H1 (cell line): ENCODE results near the gene SMC6. TPM values are rescaled to one million over a fixed set of nuclear protein-coding genes. Genes with fewer than 3 reads are reported as not detected.
A peak's percentile ranks its signal among the peaks of the same experiment; 100 is the strongest.

ENCODE experiments used
- CTCF ChIA-PET: fragments of 300-600 bp; sonication (Branson Sonifier 250); formaldehyde crosslinking; loops from one replicate; lab custom pipeline; 2021; ENCODE audit not compliant: partially characterized antibody; lab: Charles Lee
- POLR2A ChIA-PET: fragments of 300-600 bp; sonication (Branson Sonifier 250); formaldehyde crosslinking; loops from one replicate; lab custom pipeline; 2021; ENCODE audit warnings: inconsistent platforms; ENCODE audit not compliant: partially characterized antibody; lab: Charles Lee
- DNase-seq, 2 experiments: peaks; one replicate each; pipeline versions ENCODE4 v3.0.0 to v3.0.0-alpha.2; 2010 to 2022; ENCODE audit warnings: low spot score in 2 of 2, low read depth in 1 of 2, mixed read lengths in 1 of 2
- FAIRE-seq: peaks from 2 replicates; lab custom pipeline; 2011; peaks lifted over from hg19 to GRCh38; lab: Jason Lieb, UNC
- H2AFZ ChIP-seq: 2 replicates; pipeline ENCODE4 v1.8.1; 2012; ENCODE audit warnings: low read length, inconsistent platforms
- H2AK5ac ChIP-seq: 2 replicates; pipeline ENCODE4 v1.6.1; 2013; ENCODE audit warnings: low read depth, low read length
- H2BK120ac ChIP-seq: replicated peaks from 2 replicates; pipeline ENCODE3; 2013; ENCODE audit warnings: low read depth, low read length, inconsistent platforms
- H2BK12ac ChIP-seq: 2 replicates; pipeline ENCODE4 v1.6.1; 2013; ENCODE audit warnings: low read depth, low read length
- H2BK15ac ChIP-seq: 2 replicates; pipeline ENCODE4 v1.6.1; 2013; ENCODE audit warnings: low read length
- H2BK20ac ChIP-seq: 2 replicates; pipeline ENCODE4 v1.6.1; 2013; ENCODE audit warnings: low read length
- H2BK5ac ChIP-seq: 2 replicates; pipeline ENCODE4 v1.6.1; 2013; ENCODE audit warnings: low read depth, low read length
- H3K14ac ChIP-seq: 2 replicates; pipeline ENCODE4 v1.6.1; 2013; ENCODE audit warnings: inconsistent platforms; ENCODE audit not compliant: insufficient read length
- H3K18ac ChIP-seq: 2 replicates; pipeline ENCODE4 v1.6.1; 2013; ENCODE audit warnings: low read length; ENCODE audit errors: extremely low read depth
- H3K23ac ChIP-seq: 2 replicates; pipeline ENCODE4 v1.6.1; 2013; ENCODE audit warnings: inconsistent platforms; ENCODE audit not compliant: insufficient read length
- H3K23me2 ChIP-seq: 2 replicates; pipeline ENCODE4 v1.6.1; 2013; ENCODE audit warnings: low read depth, low read length
- H3K27ac ChIP-seq: 2 replicates; pipeline ENCODE4 v1.6.1; 2011; ENCODE audit warnings: low read depth, low read length, inconsistent platforms
- H3K27me3 ChIP-seq, 4 experiments: replicated peaks in 1 of 4; 1 replicate in 1 of 4; 2 replicates in 3 of 4; pipeline versions ENCODE4 v1.6.1 to v1.8.1; 2011 to 2013; ENCODE audit warnings: low read length in 3 of 4, mild to moderate bottlenecking in 3 of 4, inconsistent platforms in 2 of 4, mixed read lengths in 2 of 4, moderate library complexity in 1 of 4; ENCODE audit not compliant: control insufficient read depth in 3 of 4, insufficient read depth in 3 of 4; ENCODE audit errors: extremely low read depth in 1 of 4
- H3K36me3 ChIP-seq, 4 experiments: 2 replicates each; pipeline versions ENCODE4 v1.6.1 to v1.8.1; 2011 to 2013; ENCODE audit warnings: mild to moderate bottlenecking in 4 of 4, low read length in 3 of 4, moderate library complexity in 2 of 4, control low read depth in 1 of 4, inconsistent platforms in 1 of 4; ENCODE audit not compliant: insufficient read depth in 4 of 4, control insufficient read depth in 2 of 4
- H3K4ac ChIP-seq: replicated peaks from 2 replicates; pipeline ENCODE3; 2013; ENCODE audit warnings: low read length, low read depth, mixed read lengths, inconsistent platforms; ENCODE audit not compliant: insufficient read length
- H3K4me1 ChIP-seq, 4 experiments: replicated peaks in 1 of 4; 1 replicate in 1 of 4; 2 replicates in 3 of 4; pipeline versions ENCODE4 v1.6.1 to v1.8.1; 2011 to 2013; ENCODE audit warnings: low read length in 3 of 4, inconsistent platforms in 2 of 4, mixed read lengths in 1 of 4; ENCODE audit not compliant: insufficient read depth in 4 of 4, control insufficient read depth in 3 of 4
- H3K4me2 ChIP-seq, 2 experiments: 2 replicates each; pipeline versions ENCODE4 v1.6.1 to v1.8.1; 2011 to 2013; ENCODE audit warnings: low read depth in 2 of 2, low read length in 2 of 2, control low read depth in 1 of 2, inconsistent platforms in 1 of 2, mild to moderate bottlenecking in 1 of 2; ENCODE audit not compliant: insufficient read depth in 1 of 2
- H3K4me3 ChIP-seq, 4 experiments: fragments of 200-600, 300-600 bp in 1 of 4; sonication (generic), shearing (Covaris generic), sonication (Bioruptor Twin) in 1 of 4; 2 replicates each; pipeline versions ENCODE4 v1.5.1 to v1.8.1; 2011 to 2016; ENCODE audit warnings: low read length in 4 of 4, low read depth in 3 of 4, control low read depth in 2 of 4, inconsistent platforms in 2 of 4, mild to moderate bottlenecking in 2 of 4, mixed read lengths in 1 of 4, moderate library complexity in 1 of 4; ENCODE audit not compliant: insufficient read depth in 2 of 4; ENCODE audit errors: extremely low read depth in 1 of 4
- H3K56ac ChIP-seq: replicated peaks from 2 replicates; pipeline ENCODE3; 2013; ENCODE audit warnings: low read depth, mild to moderate bottlenecking, mixed read lengths, low read length, inconsistent platforms; ENCODE audit not compliant: insufficient read length
- H3K79me1 ChIP-seq: 2 replicates; pipeline ENCODE4 v1.6.1; 2013; ENCODE audit warnings: low read depth, low read length, control low read depth
- H3K79me2 ChIP-seq, 2 experiments: 2 replicates each; pipeline versions ENCODE4 v1.6.1 to v1.8.1; 2012 to 2013; ENCODE audit warnings: low read length in 2 of 2, mild to moderate bottlenecking in 2 of 2, inconsistent platforms in 1 of 2; ENCODE audit not compliant: insufficient read depth in 2 of 2, control insufficient read depth in 1 of 2
- H3K9ac ChIP-seq, 4 experiments: replicated peaks in 1 of 4; 1 replicate in 1 of 4; 2 replicates in 3 of 4; pipeline versions ENCODE4 v1.6.1 to v1.8.1; 2011 to 2013; ENCODE audit warnings: low read depth in 3 of 4, low read length in 3 of 4, control low read depth in 2 of 4, mild to moderate bottlenecking in 2 of 4, moderate library complexity in 2 of 4, inconsistent platforms in 1 of 4; ENCODE audit errors: extremely low read depth in 1 of 4
- H3K9me3 ChIP-seq, 2 experiments: 2 replicates each; pipeline versions ENCODE4 v1.6.1 to v1.8.1; 2012 to 2013; ENCODE audit warnings: mild to moderate bottlenecking in 2 of 2, moderate library complexity in 2 of 2, control low read depth in 1 of 2, inconsistent platforms in 1 of 2, low read depth in 1 of 2, low read length in 1 of 2, mixed read lengths in 1 of 2; ENCODE audit not compliant: insufficient read depth in 2 of 2
- H4K20me1 ChIP-seq, 2 experiments: replicated peaks in 1 of 2; 2 replicates each; pipeline versions ENCODE3 to v1.8.1; 2011 to 2013; ENCODE audit warnings: inconsistent platforms in 2 of 2, low read length in 2 of 2, mild to moderate bottlenecking in 1 of 2; ENCODE audit not compliant: insufficient read depth in 2 of 2, control insufficient read depth in 1 of 2
- H4K5ac ChIP-seq: 2 replicates; pipeline ENCODE4 v1.6.1; 2013; ENCODE audit warnings: low read length, low read depth, mixed read lengths, inconsistent platforms; ENCODE audit not compliant: insufficient read length
- H4K8ac ChIP-seq: 2 replicates; pipeline ENCODE4 v1.8.0; 2013; ENCODE audit warnings: mild to moderate bottlenecking, moderate library complexity, low read length, inconsistent platforms; ENCODE audit not compliant: insufficient read depth; ENCODE audit errors: extremely low read depth
- H4K91ac ChIP-seq: replicated peaks from 2 replicates; pipeline ENCODE3; 2013; ENCODE audit warnings: low read length, mixed read lengths, inconsistent platforms; ENCODE audit not compliant: insufficient read length
- MAFK ChIP-seq: IDR thresholded peaks from 2 replicates; pipeline ENCODE4 v1.6.1; 2012; ENCODE audit warnings: low read depth, mild to moderate bottlenecking, improper control_type of control experiment, low read length
- ZNF274 ChIP-seq: IDR thresholded peaks from 2 replicates; pipeline ENCODE4 v1.7.0; 2012; ENCODE audit warnings: low read length, borderline replicate concordance; ENCODE audit errors: extremely low read depth
- WGBS, 2 experiments: shearing (Covaris generic) in 1 of 2; methylation state at CpG; one replicate each; pipeline versions ENCODE4 v1.1.6 to v1.1.7; 2013 to 2015; ENCODE audit warnings: low lambda C conversion rate in 2 of 2, mixed read lengths in 2 of 2, inconsistent platforms in 1 of 2, low coverage in 1 of 2, missing lambda C conversion rate in 1 of 2; ENCODE audit not compliant: insufficient replicate concordance in 2 of 2, insufficient coverage in 1 of 2, insufficient read length in 1 of 2; ENCODE audit errors: extremely low coverage in 1 of 2, missing lambda C conversion rate in 1 of 2; 5-methylcytosine and 5-hydroxymethylcytosine counted together
- polyA plus RNA-seq, 7 experiments: library from polyadenylated mRNA; depleted of rRNA in 3 of 7; stranded (reverse) in 5 of 7; unstranded in 2 of 7; fragments of >200 nt in 5 of 7; fragments of 200-250 nt in 2 of 7; gene quantifications; 1 replicate in 5 of 7; 2 replicates in 1 of 7; 4 replicates in 1 of 7; pipeline versions ENCODE4 v1.2.1 to v1.2.3, GENCODE V29; 2011 to 2013; ENCODE audit warnings: missing spikeins in 2 of 7, mixed read lengths in 2 of 7
- total RNA-seq: library from RNA; stranded (reverse); fragmentation: NEBNext Ultra II Directional; extraction: Animal tissue kit (Norgen Biotek cat#: 25700); gene quantifications from 2 replicates; pipeline ENCODE4 v1.2.1, GENCODE V29; 2021

Gene SMC6
- total and polyA plus RNA-seq, 2 of the 8 experiments (the other 6 are each of a cell fraction or from before 2014, with no cell fraction given) = 9.7 to 49.5 TPM

DNA sequence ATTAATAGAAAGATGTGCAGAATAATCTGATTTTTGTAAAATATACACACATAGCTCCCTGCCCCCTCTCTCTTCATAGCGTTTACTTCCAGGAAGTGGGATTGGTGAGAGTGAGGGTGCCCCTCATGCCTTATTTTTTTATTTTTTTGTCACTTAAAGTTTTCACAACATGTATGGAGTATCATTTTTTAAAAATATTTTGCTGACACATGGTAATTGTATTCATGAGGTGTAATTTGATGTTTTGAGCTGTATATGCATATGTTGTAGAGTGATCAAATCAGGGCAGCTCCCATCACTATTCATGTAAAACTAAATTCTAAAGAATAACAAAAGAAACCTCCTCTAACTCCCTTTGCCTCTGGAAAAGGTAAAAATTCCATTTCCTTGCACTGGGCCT, 138.5 kb downstream of the SMC6 start:
- Histone ChIP-seq H3K4me2 (no peak overlapping the region), H2AK5ac (no peak overlapping the region), H3K4ac (no peak overlapping the region), H3K27ac (no peak overlapping the region), H3K4me1 (peaks cover 0 to 6% (median 4%) of the 10 kb centered on the region in 4 experiments; a peak in 6 of 7 replicates), H2AFZ (no peak overlapping the region), H3K23me2 (0 out of 2 replicates have a peak, but pooled peaks cover 2% of the 10 kb centered on the region), H3K4me3 (no peak overlapping the region), H2BK15ac (no peak overlapping the region), H3K14ac (no peak overlapping the region), H2BK20ac (no peak overlapping the region), H3K9ac (no peak overlapping the region), H4K20me1 (no peaks in the 10 kb centered on the region), H4K5ac (no peak overlapping the region), H3K18ac (no peak overlapping the region), H3K79me1 (no peaks in the 10 kb centered on the region; the same call in 1 of the 2 replicates), H3K27me3 (no peaks in the 10 kb centered on the region), H2BK12ac (no peak overlapping the region), H4K8ac (no peak overlapping the region), H2BK120ac (no peak overlapping the region), H3K23ac (no peak overlapping the region), H3K56ac (no peak overlapping the region), H3K79me2 (no peaks in the 10 kb centered on the region), H3K9me3 (no peaks in the 10 kb centered on the region), H4K91ac (no peak overlapping the region), H3K36me3 (no peaks in the 10 kb centered on the region; a peak in 1 of 8 replicates), H2BK5ac (no peak overlapping the region)
- no peak for DNase-seq
- CTCF ChIA-PET = interaction anchor here (0.7 to 3.7 kb wide), 5 partner anchors 11 to 534 kb away, joined by 3 to 22 read pairs (median 7); no protein-coding TSS in a partner anchor
- POLR2A ChIA-PET = no interaction called here
- WGBS, 2 experiments = 87% methylated on average over 1 of the region's 1 CpG; no CpG with 5 or more reads in 1 of the 2 experiments
- TF ChIP-seq ZNF274 (no peak), MAFK (peak; percentile 34; the same call in 1 of the 2 replicates)
- no peak for FAIRE-seq
